Measurements from ENCODE around the gene DACH1. TPM values are rescaled to one million over a fixed set of nuclear protein-coding genes. Genes with fewer than 3 reads are reported as not detected.

Gene DACH1
- total and polyA plus RNA-seq, 2 experiments from 2014 or later = 1.3 to 6.5 TPM

DNA sequence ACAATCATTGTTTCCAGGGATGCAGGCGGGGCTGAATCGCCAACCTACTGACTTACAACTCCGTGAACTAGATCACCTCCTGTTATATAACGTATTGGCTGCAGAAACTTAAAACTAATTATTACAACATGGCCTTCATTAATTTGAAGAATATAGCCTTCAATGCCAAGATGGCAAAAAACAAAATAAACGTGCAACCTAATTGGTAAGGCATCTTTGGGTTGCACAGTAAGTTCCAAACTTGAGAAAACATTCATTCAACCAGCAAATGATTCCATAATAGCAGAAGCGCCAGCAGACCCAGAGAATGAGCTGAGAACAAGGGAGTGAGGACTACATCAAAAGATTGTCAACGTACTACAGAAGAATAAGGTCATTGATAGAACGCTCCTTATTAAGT is 39.8 kb downstream of the DACH1 start:
- Histone ChIP-seq H3K27ac (no peak overlapping the region), H3K4me2 (no peak overlapping the region), H3K36me3 (replicated peaks; ENCODE audit: insufficient read depth, low read depth) (no peaks in the 10 kb centered on the region), H3K79me2 (no peaks in the 10 kb centered on the region), H2AFZ (no peak overlapping the region), H3K27me3 (no peaks in the 10 kb centered on the region), H3K9me3 (ENCODE audit: low read depth) (no peaks in the 10 kb centered on the region), H3K9me2 (replicated peaks; ENCODE audit: insufficient read depth) (no peaks in the 10 kb centered on the region), H3K4me1 (ENCODE audit: insufficient read depth) (no peaks in the 10 kb centered on the region), H3K4me3 (no peak overlapping the region), H4K20me1 (ENCODE audit: insufficient read depth, poor library complexity, severe bottlenecking) (no peaks in the 10 kb centered on the region)
- TF ChIP-seq EZH2phosphoT487 (IDR thresholded peaks at IDR 0.05; ENCODE audit: low read depth, severe bottlenecking, unreplicated experiment) (no peak), CTCF (IDR thresholded peaks at IDR 0.05; ENCODE audit: poor library complexity) (no peak), EZH2 (IDR thresholded peaks at IDR 0.05; ENCODE audit: borderline replicate concordance) (no peak)
- DNase-seq (ENCODE audit: low spot score) = no peak
- 93% methylated on average over 8 of the region's 8 CpGs for WGBS (ENCODE audit: low lambda C conversion rate, missing lambda C conversion rate)

DNA sequence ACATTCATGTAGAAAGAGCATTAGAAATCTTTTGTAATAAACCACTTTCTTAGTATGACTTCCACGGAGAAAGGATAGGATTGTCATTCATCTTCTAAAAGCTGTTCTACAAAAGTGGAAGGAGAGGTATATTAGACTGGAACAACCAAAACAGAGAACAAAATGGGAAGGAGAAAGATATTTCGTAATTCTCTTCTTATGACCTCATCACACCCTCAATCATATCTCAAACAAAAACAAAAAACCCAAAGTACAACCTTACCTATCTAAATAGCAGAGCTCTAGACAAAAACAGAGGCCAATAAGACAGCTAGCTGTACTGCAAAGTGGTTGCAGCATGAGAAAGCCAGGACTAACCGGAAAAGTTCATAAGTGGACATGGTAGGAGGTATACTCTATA is 46.3 kb downstream of the DACH1 start:
- TF ChIP-seq EZH2phosphoT487 (IDR thresholded peaks at IDR 0.05; ENCODE audit: low read depth, severe bottlenecking, unreplicated experiment) (no peak), EZH2 (IDR thresholded peaks at IDR 0.05; ENCODE audit: borderline replicate concordance) (no peak), CTCF (IDR thresholded peaks at IDR 0.05; ENCODE audit: poor library complexity) (no peak)
- DNase-seq (ENCODE audit: low spot score) = no peak

GRCh38 chr13:71817335-71817734 is 49.7 kb downstream of the DACH1 start:
- Histone ChIP-seq H3K9me3 (ENCODE audit: low read depth) (no peaks in the 10 kb centered on the region), H3K27me3 (no peaks in the 10 kb centered on the region), H3K4me2 (no peak overlapping the region), H4K20me1 (ENCODE audit: insufficient read depth, poor library complexity, severe bottlenecking) (no peaks in the 10 kb centered on the region), H3K4me3 (no peak overlapping the region), H2AFZ (no peak overlapping the region), H3K79me2 (no peaks in the 10 kb centered on the region), H3K4me1 (ENCODE audit: insufficient read depth) (no peaks in the 10 kb centered on the region), H3K36me3 (replicated peaks; ENCODE audit: insufficient read depth, low read depth) (no peaks in the 10 kb centered on the region), H3K27ac (no peak overlapping the region), H3K9me2 (replicated peaks; ENCODE audit: insufficient read depth) (no peaks in the 10 kb centered on the region)
- no peak for DNase-seq (ENCODE audit: low spot score)
- TF ChIP-seq CTCF (IDR thresholded peaks at IDR 0.05; ENCODE audit: poor library complexity) = no peak
- no peak for TF ChIP-seq EZH2phosphoT487 (IDR thresholded peaks at IDR 0.05; ENCODE audit: low read depth, severe bottlenecking, unreplicated experiment)
- TF ChIP-seq EZH2 (IDR thresholded peaks at IDR 0.05; ENCODE audit: borderline replicate concordance) = no peak
- WGBS (ENCODE audit: low lambda C conversion rate, missing lambda C conversion rate) = 97% methylated on average over 1 of the region's 1 CpG

More for the DNA sequence above, 46.3 kb downstream of the DACH1 start:
- Histone ChIP-seq H3K9me3 (ENCODE audit: low read depth) (no peaks in the 10 kb centered on the region), H3K27me3 (no peaks in the 10 kb centered on the region), H4K20me1 (ENCODE audit: insufficient read depth, poor library complexity, severe bottlenecking) (no peaks in the 10 kb centered on the region), H2AFZ (no peak overlapping the region), H3K4me3 (no peak overlapping the region), H3K36me3 (replicated peaks; ENCODE audit: insufficient read depth, low read depth) (no peaks in the 10 kb centered on the region), H3K9me2 (replicated peaks; ENCODE audit: insufficient read depth) (no peaks in the 10 kb centered on the region), H3K27ac (no peak overlapping the region), H3K4me1 (ENCODE audit: insufficient read depth) (no peaks in the 10 kb centered on the region), H3K4me2 (no peak overlapping the region), H3K79me2 (no peaks in the 10 kb centered on the region)
- WGBS (ENCODE audit: low lambda C conversion rate, missing lambda C conversion rate) = 95% methylated on average over 3 of the region's 3 CpGs

Measured in hepatocyte (in vitro differentiated cells).